Measurements from ENCODE around the gene MICAL2.
A peak's percentile ranks its signal among the peaks of the same experiment; 100 is the strongest.

Gene MICAL2

GRCh38 chr11:12182676-12183541, 72.5 kb downstream of the MICAL2 start:
- H3K4me3 ChIP-seq (ENCODE audit: low read depth, low read length): no peak overlapping the region
- H3K27ac ChIP-seq (ENCODE audit: extremely low read depth, low read depth, low read length): no peak overlapping the region
- TF ChIP-seq ZNF560 (tag by site-specific recombination; IDR thresholded peaks at IDR 0.05; ENCODE audit: borderline replicate concordance) (no peak), ZNF350 (tag by site-specific recombination; IDR thresholded peaks at IDR 0.05) (no peak), EGR2 (tag by site-specific recombination; IDR thresholded peaks at IDR 0.05; ENCODE audit: low read depth) (peak; percentile 42; the same call in 1 of the 2 replicates), YY1 (tag by site-specific recombination; IDR thresholded peaks at IDR 0.05) (no peak), ZFHX2 (tag by site-specific recombination; conservative IDR thresholded peaks at IDR 0.05) (peak; percentile 61), ZSCAN18 (tag by site-specific recombination; IDR thresholded peaks at IDR 0.05) (no peak), ZNF488 (tag by site-specific recombination; IDR thresholded peaks at IDR 0.05) (no peak), ZNF169 (tag by site-specific recombination; IDR thresholded peaks at IDR 0.05) (no peak), ZNF148 (tag by site-specific recombination; IDR thresholded peaks at IDR 0.05; ENCODE audit: borderline replicate concordance) (no peak), ZNF837 (tag by site-specific recombination; IDR thresholded peaks at IDR 0.05) (no peak), SP7 (tag by site-specific recombination; IDR thresholded peaks at IDR 0.05) (0 out of 2 replicates have a peak, but pooled peaks have one; percentile 19), ZSCAN30 (tag by site-specific recombination; IDR thresholded peaks at IDR 0.05) (no peak), ZNF433 (tag by site-specific recombination; IDR thresholded peaks at IDR 0.05; ENCODE audit: low read depth) (no peak), PBX3 (CRISPR knock-in tag; IDR thresholded peaks at IDR 0.05) (no peak), AEBP2 (tag by site-specific recombination; IDR thresholded peaks at IDR 0.05; ENCODE audit: borderline replicate concordance) (no peak), ZNF146 (tag by site-specific recombination; IDR thresholded peaks at IDR 0.05) (no peak), MEIS1 (CRISPR knock-in tag; IDR thresholded peaks at IDR 0.05; ENCODE audit: borderline replicate concordance) (peak; percentile 75; the same call in 1 of the 2 replicates), ZNF645 (tag by site-specific recombination; IDR thresholded peaks at IDR 0.05) (no peak), HOXA7 (CRISPR knock-in tag; IDR thresholded peaks at IDR 0.05; ENCODE audit: borderline replicate concordance) (no peak), HOXD13 (CRISPR knock-in tag; IDR thresholded peaks at IDR 0.05; ENCODE audit: borderline replicate concordance) (peak; percentile 68; the same call in 1 of the 2 replicates), CTCF (tag by site-specific recombination; IDR thresholded peaks at IDR 0.05) (no peak), ZNF776 (tag by site-specific recombination; IDR thresholded peaks at IDR 0.05; ENCODE audit: borderline replicate concordance) (no peak)

More at GRCh38 chr11:12182676-12183541, 72.5 kb downstream of the MICAL2 start:
- ChIA-PET POLR2A (interaction anchor here (1.3 to 1.5 kb wide), 2 partner anchors 19 to 37 kb away, joined by 6 read pairs; no protein-coding TSS in a partner anchor), CTCF (interaction anchor here (0.6 to 2.1 kb wide), 4 partner anchors 14 to 91 kb away, joined by 3 to 5 read pairs (median 3); no protein-coding TSS in a partner anchor)
- H3K36me3 ChIP-seq (ENCODE audit: control insufficient read depth in 2 of 2, insufficient read depth in 1 of 2, low read length in 2 of 2): no peaks in the 10 kb centered on the region
- H3K9me3 ChIP-seq (ENCODE audit: control insufficient read depth, insufficient read depth, low read depth, low read length): no peaks in the 10 kb centered on the region
- no peaks in the 10 kb centered on the region for H3K4me1 ChIP-seq (ENCODE audit: control insufficient read depth, insufficient read depth, low read length)

All from HEK293 (cell line).